ENCODE data around the gene CFAP54. TPM values are rescaled to one million over a fixed set of nuclear protein-coding genes. Genes with fewer than 3 reads are reported as not detected.

The CFAP54 gene
- total and polyA plus RNA-seq, 2 experiments from 2014 or later: 0.07 to 0.76 TPM

DNA sequence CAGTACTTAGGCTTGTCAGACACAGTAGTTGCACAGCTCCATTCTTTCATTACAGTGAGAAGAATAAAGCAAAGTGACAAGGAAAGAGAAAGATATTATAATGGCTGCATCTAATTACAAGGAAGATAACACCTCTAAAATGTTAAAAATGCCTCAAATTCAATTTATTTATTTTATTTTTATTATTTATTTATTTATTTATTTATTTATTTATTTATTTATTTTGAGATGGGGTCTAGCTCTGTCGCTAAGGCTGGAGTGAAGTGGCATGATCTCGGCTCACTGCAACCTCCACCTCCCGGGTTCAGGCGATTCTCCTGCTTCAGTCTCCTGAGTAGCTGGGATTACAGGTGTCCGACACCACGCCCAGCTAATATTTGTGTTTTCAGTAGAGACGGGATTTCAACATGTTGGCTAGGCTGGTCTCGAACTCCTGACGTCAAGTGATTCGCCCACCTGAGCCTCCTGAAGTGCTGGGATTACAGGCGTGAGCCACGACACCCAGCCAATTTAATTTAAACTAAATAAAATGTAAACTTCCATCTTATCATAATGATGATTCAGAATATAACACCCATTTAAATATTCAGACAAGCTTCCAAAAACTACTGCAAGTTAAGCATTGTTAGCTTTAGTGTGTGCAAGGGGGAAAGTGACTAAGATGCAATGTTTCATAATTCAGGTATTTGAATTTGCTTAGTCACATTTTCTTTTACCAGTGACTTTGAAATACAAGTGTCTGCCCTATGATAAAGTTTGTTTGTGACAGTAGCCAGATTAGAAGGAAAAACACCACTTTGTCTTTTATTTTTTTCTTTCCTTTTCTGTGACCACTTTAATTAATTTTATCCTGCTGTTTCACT, 2.4 kb upstream of the CFAP54 start (continued):
- TF ChIP-seq, protein P1, sequence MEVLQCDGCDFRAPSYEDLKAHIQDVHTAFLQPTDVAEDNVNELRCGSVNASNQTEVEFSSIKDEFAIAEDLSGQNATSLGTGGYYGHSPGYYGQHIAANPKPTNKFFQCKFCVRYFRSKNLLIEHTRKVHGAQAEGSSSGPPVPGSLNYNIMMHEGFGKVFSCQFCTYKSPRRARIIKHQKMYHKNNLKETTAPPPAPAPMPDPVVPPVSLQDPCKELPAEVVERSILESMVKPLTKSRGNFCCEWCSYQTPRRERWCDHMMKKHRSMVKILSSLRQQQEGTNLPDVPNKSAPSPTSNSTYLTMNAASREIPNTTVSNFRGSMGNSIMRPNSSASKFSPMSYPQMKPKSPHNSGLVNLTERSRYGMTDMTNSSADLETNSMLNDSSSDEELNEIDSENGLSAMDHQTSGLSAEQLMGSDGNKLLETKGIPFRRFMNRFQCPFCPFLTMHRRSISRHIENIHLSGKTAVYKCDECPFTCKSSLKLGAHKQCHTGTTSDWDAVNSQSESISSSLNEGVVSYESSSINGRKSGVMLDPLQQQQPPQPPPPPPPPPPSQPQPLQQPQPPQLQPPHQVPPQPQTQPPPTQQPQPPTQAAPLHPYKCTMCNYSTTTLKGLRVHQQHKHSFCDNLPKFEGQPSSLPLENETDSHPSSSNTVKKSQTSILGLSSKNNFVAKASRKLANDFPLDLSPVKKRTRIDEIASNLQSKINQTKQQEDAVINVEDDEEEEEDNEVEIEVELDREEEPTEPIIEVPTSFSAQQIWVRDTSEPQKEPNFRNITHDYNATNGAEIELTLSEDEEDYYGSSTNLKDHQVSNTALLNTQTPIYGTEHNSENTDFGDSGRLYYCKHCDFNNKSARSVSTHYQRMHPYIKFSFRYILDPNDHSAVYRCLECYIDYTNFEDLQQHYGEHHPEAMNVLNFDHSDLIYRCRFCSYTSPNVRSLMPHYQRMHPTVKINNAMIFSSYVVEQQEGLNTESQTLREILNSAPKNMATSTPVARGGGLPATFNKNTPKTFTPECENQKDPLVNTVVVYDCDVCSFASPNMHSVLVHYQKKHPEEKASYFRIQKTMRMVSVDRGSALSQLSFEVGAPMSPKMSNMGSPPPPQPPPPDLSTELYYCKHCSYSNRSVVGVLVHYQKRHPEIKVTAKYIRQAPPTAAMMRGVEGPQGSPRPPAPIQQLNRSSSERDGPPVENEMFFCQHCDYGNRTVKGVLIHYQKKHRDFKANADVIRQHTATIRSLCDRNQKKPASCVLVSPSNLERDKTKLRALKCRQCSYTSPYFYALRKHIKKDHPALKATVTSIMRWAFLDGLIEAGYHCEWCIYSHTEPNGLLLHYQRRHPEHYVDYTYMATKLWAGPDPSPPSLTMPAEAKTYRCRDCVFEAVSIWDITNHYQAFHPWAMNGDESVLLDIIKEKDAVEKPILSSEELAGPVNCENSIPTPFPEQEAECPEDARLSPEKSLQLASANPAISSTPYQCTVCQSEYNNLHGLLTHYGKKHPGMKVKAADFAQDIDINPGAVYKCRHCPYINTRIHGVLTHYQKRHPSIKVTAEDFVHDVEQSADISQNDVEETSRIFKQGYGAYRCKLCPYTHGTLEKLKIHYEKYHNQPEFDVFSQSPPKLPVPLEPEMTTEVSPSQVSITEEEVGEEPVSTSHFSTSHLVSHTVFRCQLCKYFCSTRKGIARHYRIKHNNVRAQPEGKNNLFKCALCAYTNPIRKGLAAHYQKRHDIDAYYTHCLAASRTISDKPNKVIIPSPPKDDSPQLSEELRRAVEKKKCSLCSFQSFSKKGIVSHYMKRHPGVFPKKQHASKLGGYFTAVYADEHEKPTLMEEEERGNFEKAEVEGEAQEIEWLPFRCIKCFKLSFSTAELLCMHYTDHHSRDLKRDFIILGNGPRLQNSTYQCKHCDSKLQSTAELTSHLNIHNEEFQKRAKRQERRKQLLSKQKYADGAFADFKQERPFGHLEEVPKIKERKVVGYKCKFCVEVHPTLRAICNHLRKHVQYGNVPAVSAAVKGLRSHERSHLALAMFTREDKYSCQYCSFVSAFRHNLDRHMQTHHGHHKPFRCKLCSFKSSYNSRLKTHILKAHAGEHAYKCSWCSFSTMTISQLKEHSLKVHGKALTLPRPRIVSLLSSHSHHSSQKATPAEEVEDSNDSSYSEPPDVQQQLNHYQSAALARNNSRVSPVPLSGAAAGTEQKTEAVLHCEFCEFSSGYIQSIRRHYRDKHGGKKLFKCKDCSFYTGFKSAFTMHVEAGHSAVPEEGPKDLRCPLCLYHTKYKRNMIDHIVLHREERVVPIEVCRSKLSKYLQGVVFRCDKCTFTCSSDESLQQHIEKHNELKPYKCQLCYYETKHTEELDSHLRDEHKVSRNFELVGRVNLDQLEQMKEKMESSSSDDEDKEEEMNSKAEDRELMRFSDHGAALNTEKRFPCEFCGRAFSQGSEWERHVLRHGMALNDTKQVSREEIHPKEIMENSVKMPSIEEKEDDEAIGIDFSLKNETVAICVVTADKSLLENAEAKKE (CRISPR knock-in tag; IDR thresholded peaks at IDR 0.05): no peak
- no peak for TF ChIP-seq NANOG (IDR thresholded peaks at IDR 0.05; ENCODE audit: borderline replicate concordance)
- TF ChIP-seq POLR2AphosphoS5 (IDR thresholded peaks at IDR 0.05; ENCODE audit: low read depth): no peak
- no peak for TF ChIP-seq ZNF331 (CRISPR knock-in tag; IDR thresholded peaks at IDR 0.05; ENCODE audit: low read depth)
- no peak for TF ChIP-seq JUNB (IDR thresholded peaks at IDR 0.05; ENCODE audit: unreplicated experiment)
- TF ChIP-seq ZNF114 (CRISPR knock-in tag; IDR thresholded peaks at IDR 0.05): no peak

DNA sequence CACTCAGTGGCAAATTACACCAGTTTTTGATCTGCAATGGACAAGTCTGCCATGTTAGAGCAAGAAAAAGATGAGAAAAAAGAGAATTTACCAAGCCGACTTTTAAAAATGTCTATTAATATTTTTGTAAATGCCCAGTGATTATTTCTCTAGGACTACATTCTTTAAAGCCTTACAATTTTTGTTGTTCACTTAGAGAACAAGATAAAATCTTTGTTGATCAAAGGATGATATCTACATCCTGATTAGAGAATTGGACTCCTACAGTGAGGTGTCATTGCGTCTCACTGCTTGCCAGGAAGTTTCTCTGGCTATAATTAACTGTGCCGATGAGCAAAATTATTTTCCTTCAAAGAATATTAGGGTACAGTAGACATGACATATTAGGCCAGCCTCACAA, 1.7 kb upstream of the CFAP54 start:
- Histone ChIP-seq H4K20me1 (replicated peaks; ENCODE audit: insufficient read depth) (no peaks in the 10 kb centered on the region), H3K4me2 (no peak overlapping the region), H3K9me2 (ENCODE audit: insufficient read depth) (no peaks in the 10 kb centered on the region), H3K27me3 (ENCODE audit: insufficient read depth) (peaks cover 16% of the 10 kb centered on the region; the same call in 1 of the 2 replicates), H3K4me3 (no peak overlapping the region), H3F3A (replicated peaks; ENCODE audit: low read depth) (no peaks in the 10 kb centered on the region), H2AFZ (no peak overlapping the region), H3K4me1 (ENCODE audit: insufficient read depth) (no peaks in the 10 kb centered on the region), H3K36me3 (ENCODE audit: insufficient read depth) (no peaks in the 10 kb centered on the region), H3K79me2 (replicated peaks; ENCODE audit: insufficient read depth) (no peaks in the 10 kb centered on the region), H3K27ac (ENCODE audit: low read depth) (no peak overlapping the region)
- no peak for DNase-seq (ENCODE audit: low spot score)
- ATAC-seq: no peak
- Mint-ChIP-seq H3K4me1 (no peaks in the 10 kb centered on the region; the same call in 1 of the 3 replicates), H3K9me3 (no peaks in the 10 kb centered on the region), H3K27me3 (ENCODE audit: insufficient read depth, low read depth, poor library complexity) (peaks cover 6% of the 10 kb centered on the region), H3K4me3 (no peak overlapping the region), H3K27ac (no peak overlapping the region), H3K36me3 (ENCODE audit: low read depth) (no peaks in the 10 kb centered on the region)
- no peak for TF ChIP-seq ZNF114 (CRISPR knock-in tag; IDR thresholded peaks at IDR 0.05)
- TF ChIP-seq, protein P2, sequence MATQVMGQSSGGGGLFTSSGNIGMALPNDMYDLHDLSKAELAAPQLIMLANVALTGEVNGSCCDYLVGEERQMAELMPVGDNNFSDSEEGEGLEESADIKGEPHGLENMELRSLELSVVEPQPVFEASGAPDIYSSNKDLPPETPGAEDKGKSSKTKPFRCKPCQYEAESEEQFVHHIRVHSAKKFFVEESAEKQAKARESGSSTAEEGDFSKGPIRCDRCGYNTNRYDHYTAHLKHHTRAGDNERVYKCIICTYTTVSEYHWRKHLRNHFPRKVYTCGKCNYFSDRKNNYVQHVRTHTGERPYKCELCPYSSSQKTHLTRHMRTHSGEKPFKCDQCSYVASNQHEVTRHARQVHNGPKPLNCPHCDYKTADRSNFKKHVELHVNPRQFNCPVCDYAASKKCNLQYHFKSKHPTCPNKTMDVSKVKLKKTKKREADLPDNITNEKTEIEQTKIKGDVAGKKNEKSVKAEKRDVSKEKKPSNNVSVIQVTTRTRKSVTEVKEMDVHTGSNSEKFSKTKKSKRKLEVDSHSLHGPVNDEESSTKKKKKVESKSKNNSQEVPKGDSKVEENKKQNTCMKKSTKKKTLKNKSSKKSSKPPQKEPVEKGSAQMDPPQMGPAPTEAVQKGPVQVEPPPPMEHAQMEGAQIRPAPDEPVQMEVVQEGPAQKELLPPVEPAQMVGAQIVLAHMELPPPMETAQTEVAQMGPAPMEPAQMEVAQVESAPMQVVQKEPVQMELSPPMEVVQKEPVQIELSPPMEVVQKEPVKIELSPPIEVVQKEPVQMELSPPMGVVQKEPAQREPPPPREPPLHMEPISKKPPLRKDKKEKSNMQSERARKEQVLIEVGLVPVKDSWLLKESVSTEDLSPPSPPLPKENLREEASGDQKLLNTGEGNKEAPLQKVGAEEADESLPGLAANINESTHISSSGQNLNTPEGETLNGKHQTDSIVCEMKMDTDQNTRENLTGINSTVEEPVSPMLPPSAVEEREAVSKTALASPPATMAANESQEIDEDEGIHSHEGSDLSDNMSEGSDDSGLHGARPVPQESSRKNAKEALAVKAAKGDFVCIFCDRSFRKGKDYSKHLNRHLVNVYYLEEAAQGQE (IDR thresholded peaks at IDR 0.05; ENCODE audit: unreplicated experiment): no peak
